SK-N-MC (cell line): ENCODE results near the gene ZSWIM4.

ENCODE experiments used
- DNase-seq: peaks from one replicate; pipeline ENCODE4 v3.0.0-alpha.2; 2011; ENCODE audit warnings: low read depth, low spot score
- H3K27ac ChIP-seq: fragments of 200-600 bp; sonication (generic); 2 replicates; pipeline ENCODE4 v1.5.1; 2016; ENCODE audit warnings: mixed run types
- H3K36me3 ChIP-seq: fragments of 200-600 bp; sonication (generic); 2 replicates; pipeline ENCODE4 v1.6.1; 2017; ENCODE audit warnings: antibody characterized with exemption, low read length, mixed read lengths; ENCODE audit not compliant: insufficient read depth
- H3K4me3 ChIP-seq: fragments of 200-600 bp; sonication (generic); 2 replicates; pipeline ENCODE4 v1.5.1; 2016
- H3K9ac ChIP-seq: fragments of 200-600 bp; sonication (generic); 2 replicates; pipeline ENCODE4 v1.8.0; 2017; ENCODE audit warnings: mixed run types, mixed read lengths; ENCODE audit not compliant: insufficient read length
- H3K9me3 ChIP-seq: fragments of 200-600 bp; sonication (generic); 2 replicates; pipeline ENCODE4 v1.6.1; 2017; ENCODE audit warnings: low read depth, mild to moderate bottlenecking, antibody characterized with exemption, low read length, moderate library complexity, mixed read lengths
- EZH2 ChIP-seq: fragments of 200-600 bp; sonication (generic); IDR thresholded peaks from one replicate; pipeline ENCODE4 v1.6.1; 2017; ENCODE audit warnings: antibody characterized with exemption
- FOXP2 ChIP-seq: optimal IDR thresholded peaks from 2 replicates; pipeline ENCODE3; 2011; ENCODE audit warnings: mild to moderate bottlenecking, moderate library complexity; ENCODE audit not compliant: insufficient read depth; ENCODE audit errors: extremely low read length, control extremely low read depth
- POLR2AphosphoS5 ChIP-seq: IDR thresholded peaks from 2 replicates; pipeline ENCODE4 v1.6.1; 2012; ENCODE audit warnings: mild to moderate bottlenecking, low read depth, low read length, borderline replicate concordance

ZSWIM4 gene

DNA sequence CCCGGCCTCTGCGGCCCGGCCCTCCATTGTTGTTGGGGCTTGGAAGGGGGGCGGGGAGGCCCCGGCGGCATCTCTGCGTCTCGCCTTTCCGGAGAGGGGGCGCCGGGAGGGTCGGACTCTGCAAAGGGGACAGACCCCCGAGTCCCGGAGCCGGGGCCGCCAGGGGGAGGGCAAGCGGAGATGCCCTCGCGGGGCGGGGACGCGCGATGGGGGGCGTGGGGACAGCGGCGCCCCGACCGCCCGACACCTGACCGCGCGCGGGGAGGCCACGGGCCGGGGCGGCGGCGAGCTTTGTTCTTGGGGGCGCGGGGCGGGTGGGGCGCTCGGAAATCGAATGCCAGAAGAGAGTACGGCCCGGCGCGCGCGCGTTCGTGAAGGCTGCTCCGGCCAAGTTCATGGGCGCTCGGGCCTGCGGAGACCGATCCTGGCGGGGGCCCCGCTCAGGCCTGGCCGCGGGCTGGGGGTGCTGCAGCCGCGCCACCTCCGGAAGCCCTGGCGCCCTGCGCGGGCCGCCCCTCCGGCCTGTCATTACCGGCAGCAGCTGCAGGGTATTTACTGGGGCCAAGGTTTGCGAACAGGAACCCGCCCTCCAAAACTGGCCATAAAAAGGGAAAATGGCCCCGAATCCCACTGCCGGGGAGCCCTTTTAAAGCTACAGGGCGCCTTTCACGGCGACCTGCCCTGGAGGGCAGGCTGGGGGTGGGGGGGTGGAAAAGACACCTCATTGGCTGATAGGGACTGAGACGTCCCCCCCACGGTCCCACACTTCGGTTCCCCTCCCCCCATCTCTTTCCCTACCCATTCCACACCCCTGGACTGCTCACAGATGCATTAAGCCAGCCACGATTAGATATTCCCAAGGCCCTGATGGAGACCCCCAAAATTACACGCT lies 70.6 kb downstream of the ZSWIM4 start:
- H3K9me3 ChIP-seq: no peaks in the 10 kb centered on the region
- TF ChIP-seq EZH2: no peak
- peak; percentile 65 for TF ChIP-seq POLR2AphosphoS5
- TF ChIP-seq FOXP2: no peak
- H3K27ac ChIP-seq: peak overlapping the region; percentile 51
- peak overlapping the region; percentile 79 for H3K4me3 ChIP-seq
- peak overlapping the region; percentile 75 for H3K9ac ChIP-seq
- H3K36me3 ChIP-seq: no peaks in the 10 kb centered on the region
- DNase-seq: no peak

DNA sequence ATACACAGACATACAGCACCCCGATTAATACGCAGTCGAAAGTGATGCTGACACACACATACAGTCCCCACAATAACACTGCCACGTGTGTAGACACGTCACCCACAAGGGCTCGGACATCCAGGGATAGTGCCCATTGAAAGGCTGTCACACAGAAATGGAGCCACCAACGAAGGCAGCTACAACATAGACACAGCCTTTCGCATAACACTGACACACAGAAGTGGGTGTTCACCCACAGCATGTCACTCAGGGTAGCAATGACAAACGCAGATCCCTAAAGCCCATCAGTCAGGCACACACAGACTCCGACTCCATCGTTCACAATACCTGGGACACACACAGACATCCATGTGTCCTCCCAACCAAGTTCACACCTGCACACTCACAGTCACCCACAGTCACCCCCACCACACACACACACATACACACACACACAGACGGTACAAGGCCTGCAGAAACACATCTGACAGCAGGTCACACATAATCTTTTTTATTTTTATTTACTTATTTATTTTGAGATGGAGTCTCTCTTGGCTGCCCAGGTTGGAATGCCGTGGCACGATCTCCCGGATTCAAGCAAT lies 71.3 kb downstream of the ZSWIM4 start:
- H3K27ac ChIP-seq: 0 out of 2 replicates have a peak overlapping the region, but pooled peaks have one; percentile 26
- H3K9ac ChIP-seq: no peak overlapping the region
- TF ChIP-seq EZH2 (no peak), POLR2AphosphoS5 (no peak), FOXP2 (no peak)
- DNase-seq: no peak
- no peaks in the 10 kb centered on the region for H3K9me3 ChIP-seq
- H3K36me3 ChIP-seq: no peaks in the 10 kb centered on the region
- peak overlapping the region; percentile 79 for H3K4me3 ChIP-seq

DNA sequence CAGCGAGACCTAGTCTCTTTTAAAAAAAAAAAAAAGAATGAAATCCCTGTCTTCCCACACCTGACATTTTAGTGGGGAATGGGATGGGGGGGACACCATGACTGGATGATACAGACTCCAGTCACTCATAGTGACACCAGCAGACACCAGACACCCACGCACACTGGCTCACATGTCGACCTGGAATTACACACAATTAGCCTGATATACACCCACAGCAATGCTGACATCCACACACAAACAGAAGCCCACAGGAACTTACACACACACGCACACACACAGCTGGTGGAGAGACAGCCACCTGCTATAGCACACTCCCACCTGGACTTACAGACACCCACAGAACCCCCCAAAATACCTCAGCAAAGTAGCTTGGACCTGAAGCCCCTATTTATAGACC lies 73.4 kb downstream of the ZSWIM4 start:
- TF ChIP-seq POLR2AphosphoS5 (no peak), EZH2 (no peak), FOXP2 (no peak)
- Histone ChIP-seq H3K27ac (0 out of 2 replicates have a peak overlapping the region, but pooled peaks have one; percentile 19), H3K9me3 (no peaks in the 10 kb centered on the region), H3K36me3 (no peaks in the 10 kb centered on the region), H3K4me3 (no peak overlapping the region), H3K9ac (no peak overlapping the region)
- DNase-seq: no peak

DNA sequence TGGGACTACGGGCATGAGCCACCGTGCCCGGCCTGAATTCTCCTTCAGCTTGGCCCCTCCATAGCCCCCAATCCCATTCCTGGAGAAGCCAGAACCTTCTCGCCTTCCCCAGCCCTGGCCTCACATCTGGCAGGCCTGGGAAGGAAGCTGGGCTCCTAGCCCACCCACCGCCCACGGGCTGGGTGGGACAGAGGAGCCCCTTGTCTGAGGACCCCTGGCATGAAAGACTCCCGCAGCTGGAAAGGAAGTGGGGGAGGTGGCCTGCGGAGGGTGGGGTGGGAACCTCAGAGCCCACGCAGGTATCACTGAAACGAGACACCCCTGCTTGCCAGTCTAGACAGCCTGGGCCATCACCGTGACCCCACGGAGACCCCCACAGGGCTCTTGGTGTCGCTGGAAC lies 74.0 kb downstream of the ZSWIM4 start:
- Histone ChIP-seq H3K4me3 (no peak overlapping the region), H3K27ac (0 out of 2 replicates have a peak overlapping the region, but pooled peaks have one; percentile 19), H3K9me3 (no peaks in the 10 kb centered on the region), H3K9ac (no peak overlapping the region), H3K36me3 (no peaks in the 10 kb centered on the region)
- DNase-seq: no peak
- TF ChIP-seq POLR2AphosphoS5: no peak

DNA sequence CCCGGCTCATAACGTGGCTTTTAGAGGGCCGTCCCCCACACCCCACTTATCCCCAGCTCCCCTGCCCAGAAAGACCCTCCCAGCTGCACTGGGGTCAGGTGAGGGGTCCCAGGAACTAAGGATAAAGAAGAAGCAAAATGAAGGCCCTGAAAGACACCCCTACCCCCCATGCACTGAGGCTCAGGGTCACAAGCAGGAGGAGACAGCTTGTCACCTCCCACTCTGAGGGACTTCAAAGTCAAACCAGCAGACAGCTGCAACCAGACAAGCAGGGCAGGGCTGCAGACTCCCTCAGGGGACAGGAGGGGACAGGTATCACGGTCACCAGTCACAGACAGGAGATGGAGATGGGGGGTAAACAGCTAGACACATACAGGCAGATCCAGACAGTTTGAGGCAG lies 75.6 kb downstream of the ZSWIM4 start:
- DNase-seq: no peak
- no peaks in the 10 kb centered on the region for H3K36me3 ChIP-seq
- H3K27ac ChIP-seq: no peak overlapping the region
- no peak overlapping the region for H3K9ac ChIP-seq
- H3K9me3 ChIP-seq: no peaks in the 10 kb centered on the region
- no peak overlapping the region for H3K4me3 ChIP-seq
- no peak for TF ChIP-seq POLR2AphosphoS5
- TF ChIP-seq FOXP2: no peak
- no peak for TF ChIP-seq EZH2

DNA sequence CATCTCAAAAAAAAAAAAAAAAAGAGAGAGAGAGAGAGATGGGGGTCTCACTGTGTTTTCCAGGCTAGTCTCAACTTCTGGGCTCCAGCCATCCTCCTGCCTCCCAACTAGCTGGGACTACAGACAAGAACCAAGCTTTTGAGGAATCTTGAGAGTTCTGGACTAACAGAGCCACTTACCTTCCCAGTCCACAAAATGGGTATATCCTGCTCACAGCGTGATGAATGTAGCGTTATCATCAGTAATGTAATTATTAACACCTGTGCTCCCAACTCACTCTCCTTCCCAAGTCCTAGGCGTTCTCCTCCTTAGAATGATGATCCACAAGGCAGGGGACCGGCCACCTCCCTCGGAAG lies 77.1 kb downstream of the ZSWIM4 start:
- no peak for TF ChIP-seq POLR2AphosphoS5
- no peak for TF ChIP-seq EZH2
- Histone ChIP-seq H3K9ac (no peak overlapping the region), H3K9me3 (no peaks in the 10 kb centered on the region), H3K4me3 (no peak overlapping the region), H3K27ac (no peak overlapping the region), H3K36me3 (no peaks in the 10 kb centered on the region)
- no peak for DNase-seq

DNA sequence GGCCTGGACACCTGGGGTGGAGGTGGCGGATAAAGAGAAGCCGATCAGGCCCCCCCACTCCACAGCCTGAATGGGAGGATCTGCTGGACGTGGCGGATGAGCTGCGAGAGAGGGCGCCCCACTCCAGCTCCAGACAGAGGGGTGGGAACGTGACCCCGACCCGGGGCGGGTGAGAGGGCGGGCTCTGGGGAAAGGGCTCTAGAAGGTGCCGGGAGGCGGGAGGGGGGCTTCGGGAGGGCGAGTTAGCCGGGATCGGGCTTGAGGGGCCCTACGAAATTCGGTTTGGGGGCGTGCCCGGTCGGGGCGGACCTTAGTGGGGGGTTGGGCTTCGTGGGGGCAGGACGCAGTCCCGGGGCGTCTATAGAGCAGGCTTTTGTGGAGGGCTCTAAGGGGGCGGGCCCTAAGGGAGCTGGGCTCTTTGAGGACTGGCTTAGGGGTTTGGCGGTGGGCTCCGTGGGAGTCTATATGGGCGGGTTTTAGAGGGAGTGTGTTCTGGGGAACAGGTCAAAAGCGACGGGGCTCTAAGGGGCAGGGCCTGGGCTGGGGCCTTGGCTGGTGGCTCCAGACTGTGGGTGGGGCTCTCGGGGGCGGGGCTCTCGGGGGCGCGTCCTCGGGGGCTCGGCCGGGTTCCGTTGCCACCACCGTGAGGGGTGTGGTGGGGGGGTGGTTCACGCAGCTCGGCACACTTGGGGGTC lies 77.6 kb downstream of the ZSWIM4 start:
- no peak for DNase-seq
- H3K9me3 ChIP-seq: no peaks in the 10 kb centered on the region
- no peak overlapping the region for H3K4me3 ChIP-seq
- no peaks in the 10 kb centered on the region for H3K36me3 ChIP-seq
- no peak overlapping the region for H3K27ac ChIP-seq
- no peak overlapping the region for H3K9ac ChIP-seq
- TF ChIP-seq FOXP2 (no peak), EZH2 (no peak), POLR2AphosphoS5 (no peak)

DNA sequence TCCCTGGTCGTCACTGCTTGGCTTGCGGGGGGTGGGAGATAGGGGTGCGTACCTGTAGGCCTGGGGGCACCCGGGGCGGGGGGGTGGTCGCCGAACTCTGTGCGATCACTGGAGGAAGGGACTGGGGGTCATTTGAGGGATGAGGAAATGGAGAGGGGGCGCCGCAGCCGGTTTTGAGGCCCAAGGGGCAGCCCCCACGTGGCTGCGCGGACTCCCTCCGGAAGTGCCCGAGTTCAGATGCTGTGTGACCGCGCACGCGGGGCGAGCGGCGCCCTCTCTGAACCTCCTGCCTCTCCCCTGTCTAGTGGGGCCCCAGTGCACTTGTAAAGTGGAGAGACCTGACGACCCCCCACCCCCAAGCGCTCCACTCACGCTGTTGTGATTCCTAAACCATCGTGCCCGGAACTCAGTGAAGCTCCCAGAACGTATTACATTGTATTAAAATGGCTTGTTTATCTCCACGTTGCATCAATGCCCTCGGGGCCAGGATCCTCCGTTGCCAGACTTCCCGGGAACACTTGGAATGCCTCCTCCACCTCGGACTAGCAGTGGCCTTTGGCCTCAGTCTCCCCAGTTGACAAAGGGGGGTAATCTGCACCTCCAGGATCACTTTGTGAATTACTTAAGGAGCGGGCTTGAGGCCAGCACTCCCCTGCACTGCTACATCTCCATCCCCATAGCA lies 78.7 kb downstream of the ZSWIM4 start:
- 0 out of 2 replicates have a peak overlapping the region, but pooled peaks have one; percentile 45 for H3K27ac ChIP-seq
- H3K9me3 ChIP-seq: no peaks in the 10 kb centered on the region
- no peak for DNase-seq
- H3K4me3 ChIP-seq: no peak overlapping the region
- no peak overlapping the region for H3K9ac ChIP-seq
- TF ChIP-seq EZH2: no peak
- no peak for TF ChIP-seq FOXP2
- TF ChIP-seq POLR2AphosphoS5: no peak
- no peaks in the 10 kb centered on the region for H3K36me3 ChIP-seq
